ENCODE data around the gene OR1C1. TPM values are rescaled to one million over a fixed set of nuclear protein-coding genes. Genes with fewer than 3 reads are reported as not detected.
"Not testable (repeated sequence)": the region's sequence is repeated elsewhere in the genome, so short reads cannot be mapped to it uniquely, and the experiment has no call there.

OR1C1 gene, protein sequence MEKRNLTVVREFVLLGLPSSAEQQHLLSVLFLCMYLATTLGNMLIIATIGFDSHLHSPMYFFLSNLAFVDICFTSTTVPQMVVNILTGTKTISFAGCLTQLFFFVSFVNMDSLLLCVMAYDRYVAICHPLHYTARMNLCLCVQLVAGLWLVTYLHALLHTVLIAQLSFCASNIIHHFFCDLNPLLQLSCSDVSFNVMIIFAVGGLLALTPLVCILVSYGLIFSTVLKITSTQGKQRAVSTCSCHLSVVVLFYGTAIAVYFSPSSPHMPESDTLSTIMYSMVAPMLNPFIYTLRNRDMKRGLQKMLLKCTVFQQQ
- not detected in 2 replicates for total RNA-seq (2014; rRNA removed; shearing (Covaris generic))

DNA sequence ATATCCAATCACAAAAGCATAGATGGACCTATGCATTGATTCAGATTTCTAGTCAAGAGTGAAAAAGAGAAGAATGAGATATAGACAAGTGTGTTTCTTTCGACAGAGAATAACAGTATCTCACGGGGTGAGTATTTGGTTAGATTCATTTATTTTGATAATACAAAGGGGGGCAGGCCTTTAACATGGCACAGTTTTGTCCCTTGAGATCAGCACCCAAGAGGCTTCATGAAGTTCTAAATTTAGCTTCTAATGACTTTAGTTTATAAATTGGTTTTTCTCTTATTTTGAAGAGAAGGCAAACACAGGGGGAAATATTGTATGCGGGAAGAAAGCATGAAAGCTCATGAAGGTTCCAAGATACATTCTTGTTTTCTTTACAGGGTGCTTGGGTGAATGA, at the start of gene OR1C1:
TSS of gene OR1C1 (minus strand) at position 101 of the 400 bp plus-strand sequence. CDS start 2,150 bp downstream, outside the sequence.
- H3K27me3 ChIP-seq (ENCODE audit: control insufficient read depth, insufficient read depth, low read length) = no peaks in the 10 kb centered on the region
- no peaks in the 10 kb centered on the region for H3K36me3 ChIP-seq (replicated peaks; ENCODE audit: control insufficient read depth, insufficient read depth, low read length)
- DNase-seq = no peak
- H3K4me3 ChIP-seq (ENCODE audit: insufficient read depth, low read depth, low read length) = no peak within 1 kb of the TSS

DNA sequence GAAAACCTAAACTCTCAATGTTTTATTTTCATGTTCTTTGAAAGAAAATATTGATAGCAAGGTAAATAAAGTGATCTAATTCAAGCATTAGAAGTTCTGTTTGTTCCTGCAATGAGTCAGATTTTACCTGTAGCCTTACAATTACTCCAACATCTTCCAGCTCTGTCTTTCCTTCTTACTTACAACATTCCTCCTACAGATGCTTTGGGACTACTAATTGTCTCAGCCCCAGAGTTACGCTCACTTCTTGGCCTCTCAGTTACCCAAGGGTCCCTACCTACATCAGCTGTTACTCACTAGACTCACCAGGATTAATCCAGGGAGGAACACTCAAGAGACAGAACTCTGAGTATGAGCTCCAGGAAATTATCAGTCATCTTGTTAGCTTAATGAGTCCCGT, 37.2 kb upstream of the OR1C1 start:
- no peak for DNase-seq
- Histone ChIP-seq H3K4me3 (ENCODE audit: insufficient read depth, low read depth, low read length) (no peak overlapping the region), H3K27me3 (ENCODE audit: control insufficient read depth, insufficient read depth, low read length) (no peaks in the 10 kb centered on the region)

DNA sequence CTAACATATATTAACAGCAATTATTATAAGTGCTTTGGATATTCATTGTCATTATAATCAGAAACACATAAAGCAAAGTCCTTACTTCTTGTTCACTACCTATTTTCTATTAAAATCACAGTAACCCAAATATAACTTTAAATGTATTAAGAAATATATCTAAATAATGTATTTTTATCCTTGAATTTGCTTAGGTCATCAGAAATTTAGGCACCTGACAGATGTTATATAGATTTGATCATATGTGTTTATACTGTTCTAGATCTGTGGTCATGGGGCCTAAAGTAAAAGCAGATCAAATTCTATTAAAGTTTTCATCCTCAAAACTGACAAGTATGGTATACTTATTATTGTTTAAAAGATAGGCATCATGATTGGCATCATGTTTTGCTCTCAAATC, 9.2 kb upstream of the OR1C1 start:
- DNase-seq = no peak
- Histone ChIP-seq H3K4me3 (ENCODE audit: insufficient read depth, low read depth, low read length) (no peak overlapping the region), H3K27me3 (ENCODE audit: control insufficient read depth, insufficient read depth, low read length) (no peaks in the 10 kb centered on the region), H3K36me3 (replicated peaks; ENCODE audit: control insufficient read depth, insufficient read depth, low read length) (no peaks in the 10 kb centered on the region)

More for the DNA sequence above, 37.2 kb upstream of the OR1C1 start:
- H3K36me3 ChIP-seq (replicated peaks; ENCODE audit: control insufficient read depth, insufficient read depth, low read length) = no peaks in the 10 kb centered on the region

DNA sequence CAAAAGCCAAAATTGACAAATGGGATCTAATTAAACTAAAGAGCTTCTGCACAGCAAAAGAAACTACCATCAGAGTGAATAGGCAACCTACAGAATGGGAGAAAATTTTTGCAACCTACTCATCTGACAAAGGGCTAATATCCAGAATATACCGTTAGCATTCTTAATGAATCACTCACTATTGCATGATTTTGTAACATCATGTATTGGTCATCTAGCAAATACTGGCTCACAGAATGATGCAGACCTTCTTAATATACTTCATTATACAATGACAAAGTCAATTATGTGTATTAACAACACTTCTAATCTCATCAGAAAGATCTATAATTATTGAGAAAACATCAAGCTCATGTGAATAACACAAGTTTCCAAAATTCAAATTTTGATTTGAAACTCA, 6.0 kb downstream of the OR1C1 start:
- not testable (repeated sequence) for H3K4me3 ChIP-seq (ENCODE audit: insufficient read depth, low read depth, low read length); DNase-seq; H3K27me3 ChIP-seq (ENCODE audit: control insufficient read depth, insufficient read depth, low read length); H3K36me3 ChIP-seq (replicated peaks; ENCODE audit: control insufficient read depth, insufficient read depth, low read length)

DNA sequence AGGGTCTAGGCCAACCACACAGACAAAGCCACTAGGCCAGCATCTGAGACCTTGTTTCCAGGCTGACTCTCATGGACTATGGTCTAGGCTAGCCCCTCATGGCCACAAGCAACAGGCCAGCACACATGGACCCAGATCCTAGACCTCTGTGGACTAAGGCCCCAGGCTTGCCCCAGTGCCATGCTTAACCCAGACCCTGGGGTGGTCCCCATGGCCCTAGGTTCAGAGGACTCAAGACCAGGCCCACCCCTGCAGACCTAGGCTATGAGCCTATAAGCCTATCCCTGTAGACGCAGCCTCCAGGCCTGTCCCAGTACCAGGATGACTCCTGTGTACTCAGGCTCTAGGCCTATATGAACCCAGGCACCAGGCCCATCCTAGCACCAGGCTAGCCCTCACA, 10.5 kb downstream of the OR1C1 start:
- no peaks in the 10 kb centered on the region for H3K27me3 ChIP-seq (ENCODE audit: control insufficient read depth, insufficient read depth, low read length)
- DNase-seq = no peak
- H3K36me3 ChIP-seq (replicated peaks; ENCODE audit: control insufficient read depth, insufficient read depth, low read length) = no peaks in the 10 kb centered on the region
- H3K4me3 ChIP-seq (ENCODE audit: insufficient read depth, low read depth, low read length) = no peak overlapping the region

DNA sequence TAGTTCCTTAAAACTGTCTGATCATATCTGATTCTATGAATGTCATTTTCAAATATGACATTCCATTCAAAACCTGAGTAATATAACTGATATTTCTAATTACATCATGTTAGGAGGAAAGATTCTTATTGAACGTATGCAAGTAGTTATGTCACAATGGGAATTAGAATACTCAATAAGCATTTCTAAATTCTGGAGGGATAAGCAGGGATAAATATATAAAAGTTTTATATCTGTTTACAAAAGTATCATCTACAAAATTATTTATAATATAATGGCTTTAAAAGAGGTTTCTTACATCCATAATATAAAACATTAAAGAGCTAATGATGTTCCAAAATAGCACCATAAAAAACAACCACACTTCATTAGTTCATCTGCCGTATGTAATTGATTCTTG, 12.3 kb downstream of the OR1C1 start, which contains the start of gene OR14A2:
TSS of gene OR14A2 (minus strand) at position 101 of the 400 bp plus-strand sequence.
- DNase-seq = no peak
- Histone ChIP-seq H3K4me3 (ENCODE audit: insufficient read depth, low read depth, low read length) (no peak within 1 kb of the TSS), H3K27me3 (ENCODE audit: control insufficient read depth, insufficient read depth, low read length) (no peaks in the 10 kb centered on the region), H3K36me3 (replicated peaks; ENCODE audit: control insufficient read depth, insufficient read depth, low read length) (no peaks in the 10 kb centered on the region)

DNA sequence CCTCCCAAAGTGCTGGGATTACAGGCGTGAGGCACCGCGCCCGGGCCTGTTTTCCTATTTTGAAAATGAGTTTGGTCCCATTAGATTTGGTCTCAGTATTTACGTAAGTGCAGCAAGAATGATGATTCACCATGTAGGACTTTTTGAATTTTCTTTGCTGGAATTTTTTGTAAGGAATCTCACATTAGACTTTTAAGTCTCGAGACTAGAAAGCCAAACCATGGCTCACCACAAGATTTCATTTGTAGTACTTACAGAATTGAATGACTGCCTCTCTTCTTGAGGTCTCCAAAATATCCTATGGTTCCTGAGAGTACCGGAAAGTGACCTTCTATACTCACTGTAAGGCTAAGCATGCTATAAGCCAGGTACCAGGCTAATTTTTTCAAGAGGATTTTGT, 12.7 kb downstream of the OR1C1 start:
- Histone ChIP-seq H3K4me3 (ENCODE audit: insufficient read depth, low read depth, low read length) (no peak overlapping the region), H3K27me3 (ENCODE audit: control insufficient read depth, insufficient read depth, low read length) (no peaks in the 10 kb centered on the region), H3K36me3 (replicated peaks; ENCODE audit: control insufficient read depth, insufficient read depth, low read length) (no peaks in the 10 kb centered on the region)
- DNase-seq = no peak

DNA sequence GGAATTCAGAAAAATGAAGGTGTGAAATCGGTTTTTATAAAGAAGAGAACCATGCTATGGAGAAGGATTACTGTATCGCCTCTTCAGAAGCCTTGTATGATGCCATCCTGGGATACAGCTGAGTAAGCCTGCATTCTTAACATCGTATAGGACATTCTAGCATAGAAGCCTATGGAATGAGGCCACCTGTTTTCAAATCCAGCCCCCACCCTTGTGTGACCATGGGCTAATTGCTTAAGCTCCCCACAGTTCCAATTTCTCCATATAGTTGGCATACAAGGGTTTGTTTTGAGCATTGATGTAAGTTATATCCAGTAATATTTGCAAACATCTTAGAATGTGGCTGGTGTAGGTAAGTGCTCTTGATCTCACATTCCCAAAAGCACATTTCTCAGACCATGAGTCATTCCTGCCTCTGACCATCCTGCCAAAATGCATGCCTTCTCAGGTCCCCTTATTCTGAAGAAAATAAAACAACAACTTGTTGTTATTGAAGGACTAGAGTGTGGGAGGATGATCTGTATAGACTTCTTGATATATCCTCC, 13.9 kb downstream of the OR1C1 start:
- H3K4me3 ChIP-seq (ENCODE audit: insufficient read depth, low read depth, low read length) = no peak overlapping the region
- H3K27me3 ChIP-seq (ENCODE audit: control insufficient read depth, insufficient read depth, low read length) = no peaks in the 10 kb centered on the region
- H3K36me3 ChIP-seq (replicated peaks; ENCODE audit: control insufficient read depth, insufficient read depth, low read length) = no peaks in the 10 kb centered on the region
- DNase-seq = no peak

DNA sequence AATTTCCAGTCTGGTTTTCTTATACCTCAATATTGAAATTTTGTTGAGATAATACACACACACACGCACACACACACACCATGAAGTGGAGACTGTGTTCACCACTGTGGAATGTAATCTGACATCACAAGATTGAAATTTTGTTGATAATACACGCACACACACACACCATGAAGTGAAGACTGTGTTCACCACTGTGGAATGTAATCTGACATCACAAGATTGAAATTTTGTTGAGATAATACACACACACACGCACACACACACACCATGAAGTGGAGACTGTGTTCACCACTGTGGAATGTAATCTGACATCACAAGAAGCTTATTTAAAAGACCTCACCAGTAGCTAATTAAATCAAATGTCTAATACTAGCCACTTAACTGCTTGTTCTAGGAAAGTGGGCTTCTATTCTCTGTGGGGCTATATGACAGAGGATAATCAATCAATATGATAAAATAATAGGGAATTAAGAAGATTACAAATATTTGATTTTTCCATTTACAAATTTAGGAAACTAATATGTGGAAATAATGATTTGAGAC, 18.1 kb downstream of the OR1C1 start:
- H3K36me3 ChIP-seq (replicated peaks; ENCODE audit: control insufficient read depth, insufficient read depth, low read length); H3K4me3 ChIP-seq (ENCODE audit: insufficient read depth, low read depth, low read length); DNase-seq; H3K27me3 ChIP-seq (ENCODE audit: control insufficient read depth, insufficient read depth, low read length): not testable (repeated sequence)

DNA sequence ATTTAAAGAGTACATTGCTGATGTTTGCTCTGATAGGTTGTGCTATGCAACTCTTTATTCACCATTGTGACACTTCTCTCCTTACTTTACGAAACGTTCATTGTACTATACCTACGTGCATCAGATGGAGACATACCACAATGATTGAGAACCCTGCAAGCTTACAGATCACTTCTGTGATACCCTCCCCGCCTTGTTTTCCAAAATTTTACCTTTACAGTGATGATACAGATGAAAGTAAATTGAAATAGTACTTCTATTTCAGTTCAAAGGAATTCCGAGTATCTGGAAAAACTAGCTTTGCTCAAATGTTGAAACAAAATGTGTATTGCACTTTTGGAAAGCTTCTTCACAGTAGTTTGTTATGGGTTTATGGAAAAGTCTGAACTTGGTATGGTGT, 18.6 kb downstream of the OR1C1 start:
- Histone ChIP-seq H3K4me3 (ENCODE audit: insufficient read depth, low read depth, low read length) (no peak overlapping the region), H3K36me3 (replicated peaks; ENCODE audit: control insufficient read depth, insufficient read depth, low read length) (no peaks in the 10 kb centered on the region), H3K27me3 (ENCODE audit: control insufficient read depth, insufficient read depth, low read length) (no peaks in the 10 kb centered on the region)
- no peak for DNase-seq

DNA sequence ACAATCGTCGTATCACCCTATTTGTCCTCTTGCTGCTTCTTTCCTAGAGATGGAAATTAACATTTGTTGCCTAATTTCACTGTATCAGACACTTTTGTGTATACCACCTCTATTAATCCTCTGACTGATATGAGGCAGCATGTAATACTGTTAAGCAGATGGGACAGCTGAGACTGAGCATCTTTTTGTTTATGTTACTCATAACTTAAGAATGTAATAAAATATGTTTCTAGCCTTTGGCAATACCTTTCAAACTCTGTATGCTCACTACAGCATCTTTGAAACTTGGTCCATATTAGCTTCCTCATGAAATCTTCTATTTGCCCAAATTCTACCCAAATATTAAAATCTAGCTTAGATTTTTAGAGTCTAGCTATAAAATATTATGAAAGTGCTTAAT, 19.6 kb downstream of the OR1C1 start:
- no peak overlapping the region for H3K4me3 ChIP-seq (ENCODE audit: insufficient read depth, low read depth, low read length)

DNA sequence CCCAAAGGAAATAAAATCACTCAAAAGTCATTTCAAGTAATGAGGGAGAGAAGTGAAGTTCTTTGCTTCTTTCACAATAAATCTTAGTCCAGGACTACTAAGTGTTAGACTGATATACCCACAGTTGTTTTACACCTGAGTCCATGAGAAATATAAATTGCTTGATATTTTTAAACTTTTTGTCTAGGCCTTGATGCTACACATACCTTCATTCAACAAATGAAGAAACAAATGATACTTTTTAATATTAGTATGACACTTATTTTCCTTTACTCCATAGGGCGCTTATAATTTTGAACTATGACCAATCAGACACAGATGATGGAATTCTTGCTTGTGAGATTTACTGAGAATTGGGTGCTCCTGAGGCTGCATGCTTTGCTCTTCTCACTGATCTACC, 22.0 kb downstream of the OR1C1 start, which contains the start of gene OR14K1:
TSS of gene OR14K1 (plus strand) at position 301 of the 400 bp plus-strand sequence. CDS start at position 301, 0 bp downstream.
- DNase-seq = no peak
- no peak within 1 kb of the TSS for H3K4me3 ChIP-seq (ENCODE audit: insufficient read depth, low read depth, low read length)

More for the DNA sequence above, 19.6 kb downstream of the OR1C1 start:
- H3K27me3 ChIP-seq (ENCODE audit: control insufficient read depth, insufficient read depth, low read length) = no peaks in the 10 kb centered on the region
- DNase-seq = no peak
- H3K36me3 ChIP-seq (replicated peaks; ENCODE audit: control insufficient read depth, insufficient read depth, low read length) = no peaks in the 10 kb centered on the region

DNA sequence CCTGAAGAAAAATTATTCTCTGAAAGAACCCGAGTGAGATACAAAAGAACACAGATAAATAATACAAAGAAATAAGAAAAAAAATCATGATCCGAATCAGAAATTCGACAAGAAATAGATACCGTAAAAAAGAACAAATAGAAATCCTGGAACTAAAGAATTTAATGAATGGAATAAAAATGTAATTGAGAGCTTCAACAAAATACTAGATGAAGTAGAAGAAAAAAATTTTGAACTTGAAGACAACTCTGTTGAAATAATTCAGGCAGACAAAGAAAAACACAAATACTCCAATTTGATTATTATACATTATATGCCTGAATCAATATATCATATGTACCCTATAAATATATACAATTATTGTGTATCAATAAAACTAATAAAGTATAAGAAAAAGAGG, 39.1 kb downstream of the OR1C1 start:
- Histone ChIP-seq H3K4me3 (ENCODE audit: insufficient read depth, low read depth, low read length) (no peak overlapping the region), H3K27me3 (ENCODE audit: control insufficient read depth, insufficient read depth, low read length) (no peaks in the 10 kb centered on the region), H3K36me3 (replicated peaks; ENCODE audit: control insufficient read depth, insufficient read depth, low read length) (no peaks in the 10 kb centered on the region)
- no peak for DNase-seq

More for the DNA sequence above, 22.0 kb downstream of the OR1C1 start, which contains the start of gene OR14K1:
- Histone ChIP-seq H3K36me3 (replicated peaks; ENCODE audit: control insufficient read depth, insufficient read depth, low read length) (no peaks in the 10 kb centered on the region), H3K27me3 (ENCODE audit: control insufficient read depth, insufficient read depth, low read length) (no peaks in the 10 kb centered on the region)

DNA sequence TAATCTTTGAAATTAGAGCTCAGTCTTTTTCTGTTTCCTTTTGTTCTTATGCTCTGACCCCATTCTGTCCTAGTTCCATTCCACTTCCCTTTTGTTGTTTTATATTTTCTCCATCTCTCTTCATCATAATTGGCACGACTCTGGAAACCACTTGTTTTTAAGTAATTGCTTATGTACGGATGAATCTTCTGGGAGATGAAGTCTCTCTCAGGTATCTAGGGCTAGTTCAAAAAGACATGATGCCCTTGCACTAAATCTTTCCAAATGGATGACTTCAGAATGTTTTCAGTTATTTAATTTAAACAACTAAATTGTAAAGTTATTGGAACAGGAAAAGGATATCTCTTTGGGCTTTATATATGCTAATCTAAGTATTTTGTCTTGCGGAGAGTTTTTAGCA, 43.8 kb downstream of the OR1C1 start, which contains the start of gene OR6F1:
TSS of gene OR6F1 (minus strand) at position 101 of the 400 bp plus-strand sequence. CDS start 3,891 bp downstream, outside the sequence.
- Histone ChIP-seq H3K4me3 (ENCODE audit: insufficient read depth, low read depth, low read length) (no peak within 1 kb of the TSS), H3K27me3 (ENCODE audit: control insufficient read depth, insufficient read depth, low read length) (no peaks in the 10 kb centered on the region), H3K36me3 (replicated peaks; ENCODE audit: control insufficient read depth, insufficient read depth, low read length) (no peaks in the 10 kb centered on the region)
- DNase-seq = no peak

DNA sequence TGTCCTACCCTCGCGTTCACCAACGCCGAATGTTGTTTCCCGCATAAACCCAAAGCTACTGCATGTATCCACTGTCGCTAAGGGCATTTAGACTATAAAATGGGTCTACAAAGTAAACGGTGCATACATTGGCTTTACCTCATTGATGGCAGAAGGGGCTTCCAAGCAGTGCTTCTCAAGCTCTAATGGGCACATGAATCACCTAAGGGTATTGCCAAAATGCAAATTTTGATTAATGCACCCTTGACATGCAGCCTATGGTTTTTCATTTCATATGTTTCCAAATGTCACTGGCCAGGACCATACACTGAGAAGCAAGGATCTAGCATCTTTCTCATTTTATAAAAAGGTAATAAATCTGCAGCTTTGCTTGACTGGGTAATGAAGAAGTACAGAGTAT, 46.6 kb downstream of the OR1C1 start:
- Histone ChIP-seq H3K4me3 (ENCODE audit: insufficient read depth, low read depth, low read length) (no peak overlapping the region), H3K36me3 (replicated peaks; ENCODE audit: control insufficient read depth, insufficient read depth, low read length) (no peaks in the 10 kb centered on the region), H3K27me3 (ENCODE audit: control insufficient read depth, insufficient read depth, low read length) (no peaks in the 10 kb centered on the region)
- DNase-seq = no peak
